HG02938 (cell line): ENCODE measurements around the gene GFM1.
A peak's percentile ranks its signal among the peaks of the same experiment; 100 is the strongest.

Experiments used
- ATAC-seq: cut with Tn5 transposase; IDR thresholded peaks from one replicate; pipeline ENCODE4 v1.9.1; 2021; ENCODE audit warnings: mild to moderate bottlenecking, moderate library complexity; ENCODE audit not compliant: unreplicated experiment

GFM1 gene

GRCh38 chr3:158644345-158644908 lies at the start of gene GFM1:
Gene GFM1 (plus strand): TSS chr3:158644527. CDS start chr3:158644635, 108 bp downstream.
- peak; percentile 97 for ATAC-seq

DNA sequence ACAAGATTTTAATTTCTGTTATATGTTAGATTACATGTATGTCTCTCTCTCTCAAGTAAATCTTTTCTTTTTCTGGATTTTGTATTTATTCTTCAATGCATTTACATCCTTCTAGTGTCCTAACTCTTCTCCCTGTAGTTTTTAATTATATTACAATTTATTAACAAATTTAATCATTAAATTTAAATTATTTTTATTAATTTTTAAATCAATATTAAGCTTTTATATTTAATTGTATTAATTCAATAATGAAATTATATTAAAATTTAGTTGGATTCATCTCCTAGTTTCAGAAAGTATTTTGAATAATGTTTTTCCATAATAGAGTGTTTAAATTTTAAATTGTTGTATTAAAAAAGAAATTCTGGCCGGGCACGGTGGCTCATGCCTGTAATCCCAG lies 43.5 kb upstream of the GFM1 start:
- ATAC-seq: no peak

GRCh38 chr3:158602227-158602626 lies 42.1 kb upstream of the GFM1 start:
- ATAC-seq: no peak

DNA sequence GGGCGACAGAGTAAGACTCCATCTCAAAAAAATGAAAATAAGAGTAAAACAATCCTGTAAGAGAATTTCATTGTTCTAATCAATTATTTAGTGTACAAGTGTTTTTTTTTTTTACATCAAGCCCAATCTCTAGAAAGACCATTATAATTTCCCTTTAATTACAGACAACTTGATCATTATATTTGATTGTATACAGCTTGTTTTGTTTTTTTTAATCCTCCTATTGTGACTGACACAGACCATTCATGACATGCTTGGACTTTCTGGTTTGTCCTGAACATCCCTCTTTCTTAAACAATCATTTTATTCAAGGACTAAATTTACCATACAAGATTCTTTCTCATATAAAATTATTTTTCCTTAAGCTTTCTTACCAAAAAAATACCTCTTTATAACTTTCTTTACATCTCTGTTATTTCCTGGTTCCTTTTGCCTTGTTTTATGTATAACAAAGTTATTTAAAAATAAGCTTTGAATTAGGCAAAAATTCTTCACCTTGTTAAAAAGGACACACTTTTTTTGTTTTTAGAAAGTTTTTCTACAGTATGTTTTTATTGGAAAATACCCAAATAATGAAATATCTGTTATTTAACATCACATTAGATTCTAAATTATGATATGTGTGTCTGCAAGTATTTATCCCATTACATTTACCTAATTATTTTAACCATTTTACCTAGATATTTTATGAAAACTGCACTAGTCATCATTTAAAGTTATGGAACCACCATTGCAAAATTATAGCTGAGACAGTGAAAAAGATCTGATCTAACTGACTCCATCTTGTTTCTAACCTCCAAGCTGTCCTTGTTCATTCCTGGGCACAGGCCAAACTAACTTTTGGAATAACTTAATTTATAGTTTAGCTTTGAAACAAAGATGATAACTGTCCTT lies 26.1 kb upstream of the GFM1 start:
- ATAC-seq: no peak

DNA sequence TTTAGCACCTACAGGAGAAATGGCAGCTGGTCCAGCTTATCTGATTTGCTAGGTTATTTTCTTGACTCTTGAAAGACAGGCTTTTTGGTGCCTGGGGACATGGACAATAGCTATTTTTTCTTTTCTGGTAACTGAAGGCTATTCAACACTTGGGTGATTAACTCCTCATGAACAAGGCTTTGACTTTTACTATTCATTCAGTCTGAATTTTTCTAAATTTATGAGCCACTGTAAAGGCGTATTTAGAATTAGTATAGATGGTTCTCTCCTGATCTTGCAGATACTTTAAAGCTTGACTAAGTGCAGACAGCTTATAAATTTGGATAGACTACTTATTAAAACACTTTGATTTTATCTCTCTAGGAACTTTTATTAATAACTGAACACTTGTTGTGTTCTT lies 18.4 kb upstream of the GFM1 start:
- no peak for ATAC-seq

- no peak for ATAC-seq
Measured at GRCh38 chr3:158631981-158632380, 12.3 kb upstream of the GFM1 start.

- ATAC-seq: no peak
Measured at GRCh38 chr3:158640646-158641045, 3.7 kb upstream of the GFM1 start.

DNA sequence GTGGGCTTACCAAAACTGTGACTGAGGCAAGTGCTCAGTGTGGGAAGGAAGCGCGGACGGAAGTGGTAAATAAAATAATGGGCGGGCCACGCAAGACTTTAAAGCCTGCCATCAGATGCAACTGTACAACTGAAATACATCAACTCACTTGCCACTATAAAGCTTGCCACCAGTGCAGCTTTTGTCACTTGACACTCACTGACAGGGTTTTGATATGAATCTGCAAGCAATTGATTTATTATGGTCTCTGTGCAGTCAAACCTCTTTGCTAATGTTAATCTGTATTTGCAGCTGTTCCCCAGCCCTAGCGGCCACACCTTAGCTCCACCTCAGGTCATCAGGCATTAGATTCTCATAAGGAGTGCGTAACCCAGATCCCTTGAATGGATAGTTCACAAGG lies 2.3 kb upstream of the GFM1 start:
- no peak for ATAC-seq

DNA sequence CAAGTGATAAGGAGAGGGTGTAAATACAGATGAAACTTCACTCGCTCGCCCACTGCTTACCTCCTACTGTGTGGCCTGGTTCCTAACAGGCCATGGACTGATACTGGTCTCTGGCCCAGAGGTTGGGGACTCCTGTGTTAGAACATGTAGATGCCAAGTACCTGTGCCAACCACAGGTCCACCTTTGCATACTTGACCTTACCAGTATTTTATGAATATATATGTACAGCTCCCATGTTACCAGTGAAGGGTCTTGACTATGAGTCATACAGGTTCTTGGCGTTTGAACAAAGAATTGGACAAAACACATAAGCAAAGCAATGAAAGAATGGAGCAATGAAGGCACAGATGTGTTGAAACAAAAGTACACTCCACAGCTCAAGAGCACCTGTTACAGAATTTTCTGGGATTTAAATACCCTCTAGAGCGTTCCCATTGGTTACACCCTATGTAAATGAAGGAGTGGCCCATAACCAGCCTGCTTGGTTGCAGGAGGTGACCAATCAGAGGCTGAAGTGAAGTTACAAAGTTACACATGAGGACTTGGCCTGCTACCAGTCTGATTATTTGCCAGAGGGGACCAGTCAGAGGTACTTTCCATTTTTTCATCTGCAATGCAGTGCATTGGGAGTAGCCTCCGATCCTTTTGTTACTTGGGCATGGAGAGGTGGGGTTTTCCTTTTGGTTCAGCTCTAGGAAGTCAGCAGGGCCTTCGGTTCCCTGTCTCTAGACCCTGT lies 1.7 kb upstream of the GFM1 start:
- ATAC-seq: no peak

GRCh38 chr3:158649791-158650190 lies 5.5 kb downstream of the GFM1 start:
- ATAC-seq: no peak

DNA sequence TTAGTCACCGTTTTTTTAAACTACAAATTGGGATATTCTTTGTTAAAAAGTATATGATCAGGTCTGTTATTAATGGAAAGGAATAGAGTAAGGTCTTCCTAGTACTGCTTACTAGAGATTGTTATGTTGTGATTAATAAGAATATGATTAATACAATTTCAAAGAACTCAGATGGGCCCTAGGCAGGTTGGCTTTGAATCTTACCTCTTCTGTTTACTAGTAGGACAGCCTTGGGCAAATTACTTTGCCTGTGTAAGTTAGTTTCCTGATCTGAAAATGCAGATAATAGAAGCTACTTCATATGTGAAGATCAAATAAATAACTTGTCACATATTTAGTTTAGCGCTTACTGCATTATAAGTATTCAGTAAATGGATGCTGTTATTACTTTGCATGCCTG lies 6.9 kb downstream of the GFM1 start:
- no peak for ATAC-seq

DNA sequence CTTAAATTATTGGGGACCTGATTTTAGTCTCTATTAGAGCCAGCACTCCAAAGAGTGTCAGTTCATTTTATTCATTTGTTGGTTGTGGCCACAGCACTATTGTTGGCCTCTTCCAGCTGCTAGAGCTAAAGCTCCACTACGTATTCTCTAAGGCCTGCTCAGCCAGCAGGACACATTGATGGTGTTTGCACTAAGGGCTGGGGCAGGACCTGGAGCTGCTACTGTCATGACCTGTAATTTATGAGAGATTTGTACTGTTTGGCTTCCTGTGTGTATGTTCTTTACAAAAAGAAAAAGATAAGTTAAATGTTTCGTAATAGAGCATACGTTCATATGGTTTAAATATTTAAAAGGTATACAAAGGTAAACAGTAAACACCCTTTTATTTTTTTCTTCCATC lies 8.1 kb downstream of the GFM1 start:
- no peak for ATAC-seq

GRCh38 chr3:158658889-158659288 lies 14.6 kb downstream of the GFM1 start:
- no peak for ATAC-seq

DNA sequence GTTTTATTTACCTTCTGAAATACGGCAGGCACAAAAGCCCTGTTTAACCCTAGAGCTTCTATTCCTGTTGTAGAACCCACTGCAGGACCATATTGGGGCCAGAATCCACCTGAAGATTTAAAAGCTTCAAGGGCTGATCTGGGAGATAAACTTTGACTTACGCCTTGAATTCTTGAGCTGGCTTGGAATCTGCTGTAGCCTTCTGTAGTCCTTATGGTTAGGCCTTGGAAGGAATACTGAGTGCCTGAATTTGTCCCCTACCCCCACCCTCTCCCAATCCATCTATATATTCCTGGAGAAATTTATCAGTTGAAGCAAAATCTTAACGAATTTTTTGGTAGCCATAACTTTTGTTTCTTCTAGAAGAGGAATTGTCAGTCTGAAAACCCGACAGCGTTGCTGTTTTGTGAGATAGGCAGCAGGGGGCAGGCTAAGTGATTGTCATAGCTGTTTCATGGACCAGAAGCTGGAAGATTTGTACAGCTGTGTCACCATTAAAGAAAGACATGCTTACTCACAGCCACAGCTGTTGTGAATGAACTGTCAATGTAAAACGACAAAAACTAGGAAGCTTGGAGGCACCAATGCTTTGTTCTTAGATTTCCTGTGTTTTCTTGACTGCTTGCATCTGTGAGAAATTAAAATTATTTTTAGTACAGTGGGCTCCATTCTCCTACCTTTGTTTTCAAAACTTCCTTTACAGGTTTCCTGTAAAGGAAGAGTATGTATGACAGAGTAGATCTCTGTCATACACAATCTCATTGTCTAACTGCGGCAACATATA lies 15.3 kb downstream of the GFM1 start:
- peak; percentile 95 for ATAC-seq

GRCh38 chr3:158660711-158661110 lies 16.4 kb downstream of the GFM1 start:
- ATAC-seq: no peak

DNA sequence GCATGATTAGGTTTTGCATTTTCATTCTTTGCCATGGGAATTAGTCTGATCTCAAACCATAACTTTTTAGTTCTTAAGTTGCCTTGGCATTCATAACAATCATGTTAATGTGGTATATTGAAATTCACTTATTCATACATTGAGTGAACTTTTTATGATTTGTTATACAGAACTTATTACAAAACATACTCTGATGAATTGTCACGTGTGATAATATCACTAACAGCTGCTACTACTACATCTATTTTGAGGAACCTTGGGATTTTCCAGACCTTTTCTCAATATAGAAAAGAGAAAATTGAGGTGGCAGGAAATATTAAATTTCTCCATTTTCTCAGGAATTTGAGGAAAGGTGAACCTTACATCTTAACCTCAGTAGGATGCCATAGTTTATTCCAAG lies 18.9 kb downstream of the GFM1 start:
- no peak for ATAC-seq

DNA sequence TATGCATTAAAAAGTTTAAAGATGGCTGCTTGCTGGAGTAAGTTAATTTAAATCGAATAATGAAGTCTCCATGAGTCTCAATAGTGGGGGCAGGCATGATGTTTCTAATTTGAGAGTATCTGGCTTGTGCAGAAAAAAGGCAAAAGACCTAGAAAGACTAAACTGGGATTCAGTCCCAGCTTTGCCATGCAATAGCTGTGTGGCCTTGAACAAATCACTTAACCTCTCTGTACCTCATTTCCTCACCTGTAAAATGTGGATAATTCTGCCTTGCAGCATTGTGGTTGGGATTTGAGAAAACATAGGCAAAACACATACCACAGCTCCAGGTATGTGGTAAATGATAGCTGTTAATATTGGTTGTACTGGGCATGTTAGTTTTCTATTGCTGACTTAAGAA lies 19.5 kb downstream of the GFM1 start:
- no peak for ATAC-seq

GRCh38 chr3:158666416-158666815 lies 22.1 kb downstream of the GFM1 start:
- ATAC-seq: no peak

GRCh38 chr3:158668506-158668905 lies 24.2 kb downstream of the GFM1 start:
- no peak for ATAC-seq

- ATAC-seq: no peak
Measured at GRCh38 chr3:158671821-158672214, 27.5 kb downstream of the GFM1 start.
